HepG2 (cell line): ENCODE data around the gene MEIS3. TPM values are rescaled to one million over a fixed set of nuclear protein-coding genes. Genes with fewer than 3 reads are reported as not detected.
A peak's percentile ranks its signal among the peaks of the same experiment; 100 is the strongest.

ENCODE experiments used
- ATAC-seq: fragments of 200-7000 bp; cut with Tn5 transposase; 3 replicates; pipeline ENCODE4 v1.9.1; 2020; ENCODE audit warnings: mild to moderate bottlenecking, moderate library complexity
- BruUV-seq: library from RNA; stranded (reverse); fragments of 400-500 nt; replicated peaks from 2 replicates; lab custom pipeline; 2021; lab: Mats Ljungman, UMichigan
- CTCF ChIA-PET: fragments of 300-600 bp; formaldehyde crosslinking; extraction: SDS; loops from one replicate; lab custom pipeline; 2021; ENCODE audit warnings: low total read pairs, inconsistent platforms, low intra/inter-chr PET ratio; lab: Yijun Ruan, JAX
- POLR2A ChIA-PET: fragments of 350-600 bp; sonication (Branson Sonifier 250); formaldehyde crosslinking; loops from one replicate; lab custom pipeline; 2020; ENCODE audit warnings: antibody characterized with exemption, inconsistent platforms; lab: Yijun Ruan, JAX
- DNase-seq: peaks from one replicate; pipeline ENCODE4 v3.0.0-alpha.2; 2015; ENCODE audit warnings: low spot score
- FAIRE-seq: peaks from 3 replicates; lab custom pipeline; 2011; peaks lifted over from hg19 to GRCh38; lab: Jason Lieb, UNC
- H2AFZ ChIP-seq: one replicate; pipeline ENCODE4 v1.6.1; 2011; ENCODE audit warnings: low read length, inconsistent platforms
- H3K27ac ChIP-seq: fragments of 300-600 bp; 3 replicates; pipeline ENCODE4 v1.8.0; 2011; ENCODE audit warnings: mixed run types, mild to moderate bottlenecking, mixed read lengths, low read length, inconsistent platforms; ENCODE audit not compliant: insufficient read depth; ENCODE audit errors: extremely low read length
- H3K27me3 ChIP-seq, 2 experiments: fragments of 200-600 bp in 1 of 2; 2 replicates in 1 of 2; 3 replicates in 1 of 2; pipeline versions ENCODE4 v1.6.0 to v1.8.0; 2011; ENCODE audit warnings: low read length in 2 of 2, mild to moderate bottlenecking in 2 of 2, moderate library complexity in 2 of 2, inconsistent platforms in 1 of 2; ENCODE audit not compliant: insufficient read depth in 2 of 2, control insufficient read depth in 1 of 2
- H3K36me3 ChIP-seq, 2 experiments: fragments of 200-600 bp in 1 of 2; replicated peaks in 1 of 2; 2 replicates in 1 of 2; 3 replicates in 1 of 2; pipeline versions ENCODE4 v1.5.1 to v1.8.0; 2011; ENCODE audit warnings: low read length in 2 of 2, inconsistent platforms in 1 of 2; ENCODE audit not compliant: insufficient read depth in 2 of 2, control insufficient read depth in 1 of 2
- H3K4me1 ChIP-seq: 2 replicates; pipeline ENCODE4 v1.5.1; 2012; ENCODE audit warnings: low read length, inconsistent platforms; ENCODE audit not compliant: insufficient read depth
- H3K4me2 ChIP-seq: 2 replicates; pipeline ENCODE4 v1.6.0; 2011; ENCODE audit warnings: low read depth, low read length, inconsistent platforms
- H3K4me3 ChIP-seq, 3 experiments: fragments of 200-600 bp in 1 of 3; sonication (generic), shearing (Covaris generic) in 1 of 3; replicated peaks in 1 of 3; 2 replicates each; pipeline ENCODE4 v1.5.1; 2011 to 2016; ENCODE audit warnings: low read length in 3 of 3, inconsistent platforms in 2 of 3, low read depth in 2 of 3, mild to moderate bottlenecking in 2 of 3, control low read depth in 1 of 3, mixed read lengths in 1 of 3; ENCODE audit not compliant: insufficient read depth in 1 of 3
- H3K79me2 ChIP-seq: one replicate; pipeline ENCODE4 v1.6.1; 2011; ENCODE audit warnings: low read length, inconsistent platforms; ENCODE audit not compliant: insufficient read depth
- H3K9ac ChIP-seq: 2 replicates; pipeline ENCODE4 v1.6.0; 2011; ENCODE audit warnings: mild to moderate bottlenecking, low read depth, low read length, inconsistent platforms; ENCODE audit not compliant: insufficient read depth
- H3K9me3 ChIP-seq: 2 replicates; pipeline ENCODE4 v1.5.1; 2012; ENCODE audit warnings: mild to moderate bottlenecking, low read length
- H4K20me1 ChIP-seq: 2 replicates; pipeline ENCODE4 v1.6.0; 2011; ENCODE audit warnings: inconsistent platforms, mild to moderate bottlenecking, low read length, moderate library complexity; ENCODE audit not compliant: insufficient read depth
- ERF ChIP-seq: IDR thresholded peaks from 2 replicates; pipeline ENCODE4 v1.6.1; 2018; ENCODE audit warnings: missing biosample characterization, missing genetic modification reagents
- SP2 ChIP-seq: sonication (generic); formaldehyde crosslinking; IDR thresholded peaks from 2 replicates; pipeline ENCODE4 v1.5.1; 2020; ENCODE audit warnings: mild to moderate bottlenecking, missing genetic modification reagents
- TCF7 ChIP-seq: sonication (generic); IDR thresholded peaks from 2 replicates; pipeline ENCODE4 v1.6.1; 2016; ENCODE audit warnings: antibody characterized with exemption, low read depth
- TOPORS ChIP-seq: sonication (generic); formaldehyde crosslinking; IDR thresholded peaks from 2 replicates; pipeline ENCODE4 v1.8.0; 2023; ENCODE audit warnings: mild to moderate bottlenecking, missing genetic modification reagents
- TP53 ChIP-seq: sonication (generic); formaldehyde crosslinking; conservative IDR thresholded peaks from 2 replicates; pipeline ENCODE4 v1.4.0; 2020; ENCODE audit warnings: missing genetic modification reagents
- ZFP37 ChIP-seq: sonication (generic); formaldehyde crosslinking; IDR thresholded peaks from 2 replicates; pipeline ENCODE4 v1.4.0; 2020; ENCODE audit warnings: missing genetic modification reagents, borderline replicate concordance
- ZNF564 ChIP-seq: sonication (generic); formaldehyde crosslinking; IDR thresholded peaks from 2 replicates; pipeline ENCODE4 v1.8.1; 2023; ENCODE audit warnings: mild to moderate bottlenecking, missing genetic modification reagents
- ZNF614 ChIP-seq: IDR thresholded peaks from 2 replicates; pipeline ENCODE4 v1.6.1; 2018; ENCODE audit warnings: missing biosample characterization, missing genetic modification reagents, inconsistent platforms, borderline replicate concordance
- ZNF672 ChIP-seq: sonication (generic); formaldehyde crosslinking; IDR thresholded peaks from 2 replicates; pipeline ENCODE4 v1.8.1; 2022; ENCODE audit warnings: missing genetic modification reagents
- WGBS: methylation state at CpG from one replicate; pipeline ENCODE4 v1.1.6; 2017; ENCODE audit warnings: low lambda C conversion rate; 5-methylcytosine and 5-hydroxymethylcytosine counted together
- in situ Hi-C: cut with HindIII; loops from 2 replicates; pipeline ENCODE4 v1.10.0; 2017; ENCODE audit warnings: low pct_unique_long_range_greater_than_20kb; ENCODE audit not compliant: extremely low pct_ligation_motif_present
- intact Hi-C: fragments of 100-400 bp; cut with micrococcal nuclease; formaldehyde crosslinking; loops from one replicate; pipeline ENCODE4 v1.10.0; 2022; ENCODE audit not compliant: unreplicated experiment
- polyA plus RNA-seq, 8 experiments: library from polyadenylated mRNA; depleted of rRNA in 3 of 8; stranded (reverse) in 7 of 8; unstranded in 1 of 8; fragments of >200 nt; fragmentation: Illumina TruSeq in 4 of 8; extraction: Trizol in 4 of 8; gene quantifications; 2 replicates each; pipeline versions ENCODE4 v1.2.1 to v1.2.3, GENCODE V29; 2011 to 2016; ENCODE audit warnings: low read depth in 4 of 8, missing spikeins in 1 of 8, mixed read lengths in 1 of 8; ENCODE audit not compliant: insufficient read depth in 1 of 8
- total RNA-seq, 5 experiments: library from RNA; depleted of rRNA; stranded (reverse); fragments of >200 nt; fragmentation: Illumina TruSeq; extraction: Trizol; gene quantifications; 2 replicates each; pipeline ENCODE4 v1.2.3, GENCODE V29; 2016; ENCODE audit warnings: low read depth in 1 of 5
- TF ChIP-seq, protein P1 (sequence below): fragments of 450-650 bp; IDR thresholded peaks from 2 replicates; pipeline ENCODE4 v1.6.1; 2016
- TF ChIP-seq, protein P2 (sequence below): sonication (generic); formaldehyde crosslinking; IDR thresholded peaks from 2 replicates; pipeline ENCODE4 v1.4.0; 2020; ENCODE audit warnings: missing genetic modification reagents

The MEIS3 gene
- total and polyA plus RNA-seq, 2 of the 13 experiments (the other 11 are each of a cell fraction or from before 2014, with no cell fraction given), result 0.09 to 0.70 TPM

DNA sequence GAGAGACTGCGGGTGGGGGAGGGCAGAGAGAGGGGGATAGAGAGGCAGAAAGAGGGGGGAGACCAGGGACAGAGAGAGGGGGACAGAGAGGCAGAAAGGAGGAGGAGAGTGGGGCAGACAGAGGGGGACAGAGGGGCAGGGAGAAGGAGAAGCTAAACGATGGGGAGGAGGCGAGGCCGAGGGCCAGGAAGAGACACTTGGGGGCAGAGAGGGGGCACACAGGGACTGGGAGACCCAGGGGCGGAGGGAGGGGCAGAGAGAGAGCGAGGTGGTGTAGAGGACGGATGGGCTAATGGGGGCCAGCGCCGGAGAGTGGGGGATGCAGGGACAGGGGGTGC lies 666 bp downstream of the MEIS3 start:
- no peaks in the 10 kb centered on the region for H3K79me2 ChIP-seq
- ChIA-PET POLR2A (no interaction called here), CTCF (no interaction called here)
- intact Hi-C loops, result no loop called here
- peaks cover 5% of the 10 kb centered on the region; the same call in 1 of the 2 replicates for H3K4me1 ChIP-seq
- DNase-seq (no peak), FAIRE-seq (no peak), ATAC-seq (no peak)
- H3K27me3 ChIP-seq, result peaks cover 17 to 83% of the 10 kb centered on the region in 2 experiments
- H3K36me3 ChIP-seq, result no peaks in the 10 kb centered on the region
- no peak for TF ChIP-seq TOPORS (CRISPR knock-in tag)
- no peak for TF ChIP-seq TCF7
- TF ChIP-seq SP2 (CRISPR knock-in tag), result no peak
- no peak for TF ChIP-seq ZNF614 (CRISPR knock-in tag)
- TF ChIP-seq ZNF672 (CRISPR knock-in tag), result no peak
- TF ChIP-seq TP53, result no peak
- TF ChIP-seq ZNF564 (CRISPR knock-in tag), result no peak
- no peak for TF ChIP-seq ERF (CRISPR knock-in tag)
- no TSS peak for BruUV-seq
- peak overlapping the region; percentile 32 for H3K4me2 ChIP-seq
- no peaks in the 10 kb centered on the region for H3K9me3 ChIP-seq
- no peak overlapping the region for H3K27ac ChIP-seq
- H3K4me3 ChIP-seq, result peak overlapping the region in 1 of 3 experiments; percentile 55; a peak in 1 of 6 replicates
- in situ Hi-C loops, result loop anchor here (10.0 kb wide), 1 partner anchor 124 kb away; no protein-coding TSS in a partner anchor
- no peak overlapping the region for H3K9ac ChIP-seq
- 24% methylated on average over 9 of the region's 9 CpGs for WGBS
- H4K20me1 ChIP-seq, result peaks cover 8% of the 10 kb centered on the region; the same call in 1 of the 2 replicates
- H2AFZ ChIP-seq, result no peak overlapping the region

DNA sequence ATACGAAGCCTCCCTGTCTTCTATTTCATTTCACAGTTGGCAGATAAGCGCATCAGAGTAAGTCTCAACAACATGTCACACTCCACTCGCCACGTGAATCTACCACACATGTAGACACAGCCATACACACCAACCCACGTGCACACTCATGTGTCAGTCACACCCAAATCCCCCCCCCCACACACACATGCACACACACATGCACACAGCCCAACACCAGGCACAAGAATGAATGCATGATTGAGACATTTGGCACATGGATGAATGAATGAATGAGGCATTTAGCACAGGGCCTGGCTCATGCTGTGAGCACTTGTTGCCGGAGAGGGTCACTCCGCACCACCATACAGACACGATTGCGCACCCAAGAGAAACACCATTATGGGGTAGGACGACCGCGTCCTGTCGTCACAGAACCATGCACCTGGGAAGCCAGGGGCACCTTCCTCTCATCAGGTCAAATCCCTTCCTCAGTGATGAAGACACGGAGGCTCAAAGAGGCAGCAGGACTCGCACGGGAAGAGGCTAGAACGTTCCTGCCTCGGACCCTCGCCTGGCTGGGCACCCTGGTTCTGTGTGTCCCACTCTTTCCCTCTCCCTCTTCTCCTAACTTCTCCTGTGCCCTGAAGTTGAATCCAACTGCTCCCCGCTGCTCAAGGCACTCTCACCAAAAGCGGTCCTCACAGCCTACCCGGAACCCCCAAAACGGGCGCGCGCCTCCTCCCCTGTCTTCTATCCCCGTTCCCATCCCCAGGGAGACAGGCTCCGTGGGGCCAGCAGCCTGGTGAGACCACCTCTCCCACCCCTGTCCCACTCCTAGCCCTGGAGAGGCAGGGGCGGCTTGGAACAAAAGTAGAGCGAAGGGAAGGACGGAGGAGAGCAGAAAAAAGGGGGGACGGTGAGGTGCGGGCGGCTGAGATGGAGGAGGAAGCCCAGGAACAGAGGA lies 1.3 kb downstream of the MEIS3 start:
- no TSS peak for BruUV-seq
- DNase-seq, result no peak
- ChIA-PET CTCF (no interaction called here), POLR2A (no interaction called here)
- no peaks in the 10 kb centered on the region for H3K79me2 ChIP-seq
- WGBS, result 21% methylated on average over 25 of the region's 34 CpGs
- H3K4me1 ChIP-seq, result peaks cover 5% of the 10 kb centered on the region; the same call in 1 of the 2 replicates
- peaks cover 14 to 81% of the 10 kb centered on the region in 2 experiments for H3K27me3 ChIP-seq
- no peak overlapping the region for H3K9ac ChIP-seq
- intact Hi-C loops (no loop called here), in situ Hi-C loops (loop anchor here (10.0 kb wide), 1 partner anchor 123 kb away; no protein-coding TSS in a partner anchor)
- TF ChIP-seq ZFP37, result no peak
- TF ChIP-seq, protein P1, sequence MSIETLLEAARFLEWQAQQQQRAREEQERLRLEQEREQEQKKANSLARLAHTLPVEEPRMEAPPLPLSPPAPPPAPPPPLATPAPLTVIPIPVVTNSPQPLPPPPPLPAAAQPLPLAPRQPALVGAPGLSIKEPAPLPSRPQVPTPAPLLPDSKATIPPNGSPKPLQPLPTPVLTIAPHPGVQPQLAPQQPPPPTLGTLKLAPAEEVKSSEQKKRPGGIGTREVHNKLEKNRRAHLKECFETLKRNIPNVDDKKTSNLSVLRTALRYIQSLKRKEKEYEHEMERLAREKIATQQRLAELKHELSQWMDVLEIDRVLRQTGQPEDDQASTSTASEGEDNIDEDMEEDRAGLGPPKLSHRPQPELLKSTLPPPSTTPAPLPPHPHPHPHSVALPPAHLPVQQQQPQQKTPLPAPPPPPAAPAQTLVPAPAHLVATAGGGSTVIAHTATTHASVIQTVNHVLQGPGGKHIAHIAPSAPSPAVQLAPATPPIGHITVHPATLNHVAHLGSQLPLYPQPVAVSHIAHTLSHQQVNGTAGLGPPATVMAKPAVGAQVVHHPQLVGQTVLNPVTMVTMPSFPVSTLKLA, result peak; percentile 91
- TF ChIP-seq, protein P2, sequence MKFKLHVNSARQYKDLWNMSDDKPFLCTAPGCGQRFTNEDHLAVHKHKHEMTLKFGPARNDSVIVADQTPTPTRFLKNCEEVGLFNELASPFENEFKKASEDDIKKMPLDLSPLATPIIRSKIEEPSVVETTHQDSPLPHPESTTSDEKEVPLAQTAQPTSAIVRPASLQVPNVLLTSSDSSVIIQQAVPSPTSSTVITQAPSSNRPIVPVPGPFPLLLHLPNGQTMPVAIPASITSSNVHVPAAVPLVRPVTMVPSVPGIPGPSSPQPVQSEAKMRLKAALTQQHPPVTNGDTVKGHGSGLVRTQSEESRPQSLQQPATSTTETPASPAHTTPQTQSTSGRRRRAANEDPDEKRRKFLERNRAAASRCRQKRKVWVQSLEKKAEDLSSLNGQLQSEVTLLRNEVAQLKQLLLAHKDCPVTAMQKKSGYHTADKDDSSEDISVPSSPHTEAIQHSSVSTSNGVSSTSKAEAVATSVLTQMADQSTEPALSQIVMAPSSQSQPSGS (CRISPR knock-in tag), result no peak
- peaks cover 8% of the 10 kb centered on the region; the same call in 1 of the 2 replicates for H4K20me1 ChIP-seq
- no peak for ATAC-seq
- no peak overlapping the region for H3K4me2 ChIP-seq
- FAIRE-seq, result no peak
- no peak overlapping the region for H3K4me3 ChIP-seq
- no peak overlapping the region for H3K27ac ChIP-seq
- H3K36me3 ChIP-seq, result no peaks in the 10 kb centered on the region
- H3K9me3 ChIP-seq, result no peaks in the 10 kb centered on the region
- H2AFZ ChIP-seq, result no peak overlapping the region
